Measurements from ENCODE around the gene RNF121.

DNA sequence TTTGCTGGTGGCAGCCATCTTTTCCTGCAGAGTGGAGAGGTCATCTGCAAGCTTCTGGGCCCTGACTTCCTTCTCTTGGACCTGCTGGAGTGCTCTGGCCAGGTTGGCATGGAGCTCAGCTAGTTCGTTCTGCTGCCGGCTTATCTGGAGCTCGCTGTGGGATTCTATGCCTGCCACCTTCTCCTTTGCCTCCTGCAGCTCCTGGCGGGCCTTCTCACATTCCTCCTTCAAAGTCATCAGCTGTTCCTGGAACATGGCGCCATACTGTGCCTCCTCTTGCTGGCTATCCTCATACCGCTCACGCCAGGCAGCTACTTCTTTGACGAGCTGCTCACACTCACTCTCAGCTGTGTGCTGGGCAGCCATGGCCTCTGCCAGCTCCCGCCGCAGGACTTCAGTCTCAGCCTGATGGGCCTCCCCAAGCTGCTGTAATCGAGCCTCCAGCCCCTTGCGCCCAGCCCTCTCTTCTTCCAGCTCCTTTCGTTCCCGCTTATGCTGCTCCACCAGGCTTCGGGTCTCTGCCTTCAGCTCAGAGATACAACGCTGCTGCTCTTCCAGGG lies 86.0 kb downstream of the RNF121 start:
- TF ChIP-seq, protein P1, sequence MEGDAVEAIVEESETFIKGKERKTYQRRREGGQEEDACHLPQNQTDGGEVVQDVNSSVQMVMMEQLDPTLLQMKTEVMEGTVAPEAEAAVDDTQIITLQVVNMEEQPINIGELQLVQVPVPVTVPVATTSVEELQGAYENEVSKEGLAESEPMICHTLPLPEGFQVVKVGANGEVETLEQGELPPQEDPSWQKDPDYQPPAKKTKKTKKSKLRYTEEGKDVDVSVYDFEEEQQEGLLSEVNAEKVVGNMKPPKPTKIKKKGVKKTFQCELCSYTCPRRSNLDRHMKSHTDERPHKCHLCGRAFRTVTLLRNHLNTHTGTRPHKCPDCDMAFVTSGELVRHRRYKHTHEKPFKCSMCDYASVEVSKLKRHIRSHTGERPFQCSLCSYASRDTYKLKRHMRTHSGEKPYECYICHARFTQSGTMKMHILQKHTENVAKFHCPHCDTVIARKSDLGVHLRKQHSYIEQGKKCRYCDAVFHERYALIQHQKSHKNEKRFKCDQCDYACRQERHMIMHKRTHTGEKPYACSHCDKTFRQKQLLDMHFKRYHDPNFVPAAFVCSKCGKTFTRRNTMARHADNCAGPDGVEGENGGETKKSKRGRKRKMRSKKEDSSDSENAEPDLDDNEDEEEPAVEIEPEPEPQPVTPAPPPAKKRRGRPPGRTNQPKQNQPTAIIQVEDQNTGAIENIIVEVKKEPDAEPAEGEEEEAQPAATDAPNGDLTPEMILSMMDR (conservative IDR thresholded peaks at IDR 0.05; ENCODE audit: low read depth, low read length) = no peak
- TF ChIP-seq, protein P2, sequence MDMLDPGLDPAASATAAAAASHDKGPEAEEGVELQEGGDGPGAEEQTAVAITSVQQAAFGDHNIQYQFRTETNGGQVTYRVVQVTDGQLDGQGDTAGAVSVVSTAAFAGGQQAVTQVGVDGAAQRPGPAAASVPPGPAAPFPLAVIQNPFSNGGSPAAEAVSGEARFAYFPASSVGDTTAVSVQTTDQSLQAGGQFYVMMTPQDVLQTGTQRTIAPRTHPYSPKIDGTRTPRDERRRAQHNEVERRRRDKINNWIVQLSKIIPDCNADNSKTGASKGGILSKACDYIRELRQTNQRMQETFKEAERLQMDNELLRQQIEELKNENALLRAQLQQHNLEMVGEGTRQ (IDR thresholded peaks at IDR 0.05; ENCODE audit: low read depth, low read length) = no peak
- TF ChIP-seq SMC3 (IDR thresholded peaks at IDR 0.05; ENCODE audit: low read depth, low read length) = no peak
- TF ChIP-seq POLR2A (IDR thresholded peaks at IDR 0.05; ENCODE audit: low read depth, low read length) = no peak
- no peak for TF ChIP-seq FOS (IDR thresholded peaks at IDR 0.05; ENCODE audit: low read depth, low read length)
- TF ChIP-seq RAD21 (IDR thresholded peaks at IDR 0.05; ENCODE audit: low read length) = no peak
- TF ChIP-seq, protein P3, sequence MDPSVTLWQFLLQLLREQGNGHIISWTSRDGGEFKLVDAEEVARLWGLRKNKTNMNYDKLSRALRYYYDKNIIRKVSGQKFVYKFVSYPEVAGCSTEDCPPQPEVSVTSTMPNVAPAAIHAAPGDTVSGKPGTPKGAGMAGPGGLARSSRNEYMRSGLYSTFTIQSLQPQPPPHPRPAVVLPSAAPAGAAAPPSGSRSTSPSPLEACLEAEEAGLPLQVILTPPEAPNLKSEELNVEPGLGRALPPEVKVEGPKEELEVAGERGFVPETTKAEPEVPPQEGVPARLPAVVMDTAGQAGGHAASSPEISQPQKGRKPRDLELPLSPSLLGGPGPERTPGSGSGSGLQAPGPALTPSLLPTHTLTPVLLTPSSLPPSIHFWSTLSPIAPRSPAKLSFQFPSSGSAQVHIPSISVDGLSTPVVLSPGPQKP (IDR thresholded peaks at IDR 0.05; ENCODE audit: borderline replicate concordance, low read depth, low read length) = no peak
- no peak for TF ChIP-seq MAZ (IDR thresholded peaks at IDR 0.05; ENCODE audit: borderline replicate concordance, low read depth, low read length)
